ENCODE data around the gene SMAD2.

- TF ChIP-seq, protein P1, sequence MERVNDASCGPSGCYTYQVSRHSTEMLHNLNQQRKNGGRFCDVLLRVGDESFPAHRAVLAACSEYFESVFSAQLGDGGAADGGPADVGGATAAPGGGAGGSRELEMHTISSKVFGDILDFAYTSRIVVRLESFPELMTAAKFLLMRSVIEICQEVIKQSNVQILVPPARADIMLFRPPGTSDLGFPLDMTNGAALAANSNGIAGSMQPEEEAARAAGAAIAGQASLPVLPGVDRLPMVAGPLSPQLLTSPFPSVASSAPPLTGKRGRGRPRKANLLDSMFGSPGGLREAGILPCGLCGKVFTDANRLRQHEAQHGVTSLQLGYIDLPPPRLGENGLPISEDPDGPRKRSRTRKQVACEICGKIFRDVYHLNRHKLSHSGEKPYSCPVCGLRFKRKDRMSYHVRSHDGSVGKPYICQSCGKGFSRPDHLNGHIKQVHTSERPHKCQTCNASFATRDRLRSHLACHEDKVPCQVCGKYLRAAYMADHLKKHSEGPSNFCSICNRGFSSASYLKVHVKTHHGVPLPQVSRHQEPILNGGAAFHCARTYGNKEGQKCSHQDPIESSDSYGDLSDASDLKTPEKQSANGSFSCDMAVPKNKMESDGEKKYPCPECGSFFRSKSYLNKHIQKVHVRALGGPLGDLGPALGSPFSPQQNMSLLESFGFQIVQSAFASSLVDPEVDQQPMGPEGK (CRISPR knock-in tag; IDR thresholded peaks at IDR 0.05; ENCODE audit: borderline replicate concordance) = no peak
- TF ChIP-seq, protein P2, sequence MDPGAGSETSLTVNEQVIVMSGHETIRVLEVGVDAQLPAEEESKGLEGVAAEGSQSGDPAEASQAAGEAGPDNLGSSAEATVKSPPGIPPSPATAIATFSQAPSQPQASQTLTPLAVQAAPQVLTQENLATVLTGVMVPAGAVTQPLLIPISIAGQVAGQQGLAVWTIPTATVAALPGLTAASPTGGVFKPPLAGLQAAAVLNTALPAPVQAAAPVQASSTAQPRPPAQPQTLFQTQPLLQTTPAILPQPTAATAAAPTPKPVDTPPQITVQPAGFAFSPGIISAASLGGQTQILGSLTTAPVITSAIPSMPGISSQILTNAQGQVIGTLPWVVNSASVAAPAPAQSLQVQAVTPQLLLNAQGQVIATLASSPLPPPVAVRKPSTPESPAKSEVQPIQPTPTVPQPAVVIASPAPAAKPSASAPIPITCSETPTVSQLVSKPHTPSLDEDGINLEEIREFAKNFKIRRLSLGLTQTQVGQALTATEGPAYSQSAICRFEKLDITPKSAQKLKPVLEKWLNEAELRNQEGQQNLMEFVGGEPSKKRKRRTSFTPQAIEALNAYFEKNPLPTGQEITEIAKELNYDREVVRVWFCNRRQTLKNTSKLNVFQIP (CRISPR knock-in tag; IDR thresholded peaks at IDR 0.05; ENCODE audit: borderline replicate concordance, low read depth) = no peak
- TF ChIP-seq ZNF8 (CRISPR knock-in tag; IDR thresholded peaks at IDR 0.05) (no peak), PPARA (CRISPR knock-in tag; IDR thresholded peaks at IDR 0.05; ENCODE audit: borderline replicate concordance) (no peak), ZFP3 (CRISPR knock-in tag; IDR thresholded peaks at IDR 0.05) (no peak), ZFP30 (CRISPR knock-in tag; IDR thresholded peaks at IDR 0.05) (no peak), CREB5 (CRISPR knock-in tag; IDR thresholded peaks at IDR 0.05; ENCODE audit: low read depth) (no peak), TOX (CRISPR knock-in tag; IDR thresholded peaks at IDR 0.05; ENCODE audit: borderline replicate concordance) (no peak), RARB (CRISPR knock-in tag; IDR thresholded peaks at IDR 0.05) (no peak), ARNTL (CRISPR knock-in tag; IDR thresholded peaks at IDR 0.05; ENCODE audit: borderline replicate concordance, low read depth) (no peak)
- TF ChIP-seq, protein P3, sequence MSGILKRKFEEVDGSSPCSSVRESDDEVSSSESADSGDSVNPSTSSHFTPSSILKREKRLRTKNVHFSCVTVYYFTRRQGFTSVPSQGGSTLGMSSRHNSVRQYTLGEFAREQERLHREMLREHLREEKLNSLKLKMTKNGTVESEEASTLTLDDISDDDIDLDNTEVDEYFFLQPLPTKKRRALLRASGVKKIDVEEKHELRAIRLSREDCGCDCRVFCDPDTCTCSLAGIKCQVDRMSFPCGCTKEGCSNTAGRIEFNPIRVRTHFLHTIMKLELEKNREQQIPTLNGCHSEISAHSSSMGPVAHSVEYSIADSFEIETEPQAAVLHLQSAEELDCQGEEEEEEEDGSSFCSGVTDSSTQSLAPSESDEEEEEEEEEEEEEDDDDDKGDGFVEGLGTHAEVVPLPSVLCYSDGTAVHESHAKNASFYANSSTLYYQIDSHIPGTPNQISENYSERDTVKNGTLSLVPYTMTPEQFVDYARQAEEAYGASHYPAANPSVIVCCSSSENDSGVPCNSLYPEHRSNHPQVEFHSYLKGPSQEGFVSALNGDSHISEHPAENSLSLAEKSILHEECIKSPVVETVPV (CRISPR knock-in tag; IDR thresholded peaks at IDR 0.05) = no peak
Observed at GRCh38 chr18:47908592-47908991, 21.9 kb downstream of the SMAD2 start.

Data from SK-N-SH treated with all-trans-retinoic acid at 6 μM for 48 hours (cell line).